Upper lobe of left lung (tissue), 4 donors: Measurements from ENCODE around the gene GALNT4.

Experiments used
- EP300 ChIP-seq, 4 donors: sonication (generic); formaldehyde crosslinking; IDR thresholded peaks; one replicate each; pipeline ENCODE4 v1.5.1; 2017; ENCODE audit warnings: antibody characterized with exemption in 4 of 4, control low read depth in 2 of 4
- TF ChIP-seq, protein P1 (sequence below), 6 experiments: fragments of 450-650 bp in 4 of 6; fragments of 200-600 bp in 2 of 6; sonication (generic) in 2 of 6; IDR thresholded peaks; one replicate each; pipeline ENCODE4 v1.5.1; 2016 to 2019; ENCODE audit warnings: antibody characterized with exemption in 6 of 6

DNA sequence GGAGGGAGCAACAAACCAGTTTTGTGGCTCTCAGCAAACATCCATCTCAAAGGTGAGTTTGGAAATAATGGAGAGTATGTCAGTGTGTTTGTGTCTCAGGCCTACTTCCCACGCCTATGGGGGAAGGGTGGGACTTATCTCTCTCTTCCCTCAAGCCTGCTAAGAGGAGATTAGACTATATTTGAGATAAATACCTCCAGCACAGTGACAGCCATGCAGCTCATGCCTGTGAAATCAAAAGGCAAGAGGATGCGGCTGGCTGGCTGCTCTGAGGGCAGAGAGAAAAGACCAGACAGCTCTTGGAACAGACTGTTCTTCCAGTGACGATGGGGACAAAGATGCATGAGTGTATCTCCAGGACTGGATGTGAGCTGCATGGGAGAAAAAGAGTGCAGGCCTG, 16.0 kb upstream of the GALNT4 start:
- TF ChIP-seq EP300 (IDR thresholded peaks at IDR 0.05), result no peak
- TF ChIP-seq, protein P1, sequence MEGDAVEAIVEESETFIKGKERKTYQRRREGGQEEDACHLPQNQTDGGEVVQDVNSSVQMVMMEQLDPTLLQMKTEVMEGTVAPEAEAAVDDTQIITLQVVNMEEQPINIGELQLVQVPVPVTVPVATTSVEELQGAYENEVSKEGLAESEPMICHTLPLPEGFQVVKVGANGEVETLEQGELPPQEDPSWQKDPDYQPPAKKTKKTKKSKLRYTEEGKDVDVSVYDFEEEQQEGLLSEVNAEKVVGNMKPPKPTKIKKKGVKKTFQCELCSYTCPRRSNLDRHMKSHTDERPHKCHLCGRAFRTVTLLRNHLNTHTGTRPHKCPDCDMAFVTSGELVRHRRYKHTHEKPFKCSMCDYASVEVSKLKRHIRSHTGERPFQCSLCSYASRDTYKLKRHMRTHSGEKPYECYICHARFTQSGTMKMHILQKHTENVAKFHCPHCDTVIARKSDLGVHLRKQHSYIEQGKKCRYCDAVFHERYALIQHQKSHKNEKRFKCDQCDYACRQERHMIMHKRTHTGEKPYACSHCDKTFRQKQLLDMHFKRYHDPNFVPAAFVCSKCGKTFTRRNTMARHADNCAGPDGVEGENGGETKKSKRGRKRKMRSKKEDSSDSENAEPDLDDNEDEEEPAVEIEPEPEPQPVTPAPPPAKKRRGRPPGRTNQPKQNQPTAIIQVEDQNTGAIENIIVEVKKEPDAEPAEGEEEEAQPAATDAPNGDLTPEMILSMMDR (IDR thresholded peaks at IDR 0.05), result no peak
